ENCODE results near the gene ZRANB3. TPM values are rescaled to one million over a fixed set of nuclear protein-coding genes. Genes with fewer than 3 reads are reported as not detected.

The ZRANB3 gene
- total and polyA plus RNA-seq, 9 donors: 2.6 to 11.4 (median 7.1) TPM

DNA sequence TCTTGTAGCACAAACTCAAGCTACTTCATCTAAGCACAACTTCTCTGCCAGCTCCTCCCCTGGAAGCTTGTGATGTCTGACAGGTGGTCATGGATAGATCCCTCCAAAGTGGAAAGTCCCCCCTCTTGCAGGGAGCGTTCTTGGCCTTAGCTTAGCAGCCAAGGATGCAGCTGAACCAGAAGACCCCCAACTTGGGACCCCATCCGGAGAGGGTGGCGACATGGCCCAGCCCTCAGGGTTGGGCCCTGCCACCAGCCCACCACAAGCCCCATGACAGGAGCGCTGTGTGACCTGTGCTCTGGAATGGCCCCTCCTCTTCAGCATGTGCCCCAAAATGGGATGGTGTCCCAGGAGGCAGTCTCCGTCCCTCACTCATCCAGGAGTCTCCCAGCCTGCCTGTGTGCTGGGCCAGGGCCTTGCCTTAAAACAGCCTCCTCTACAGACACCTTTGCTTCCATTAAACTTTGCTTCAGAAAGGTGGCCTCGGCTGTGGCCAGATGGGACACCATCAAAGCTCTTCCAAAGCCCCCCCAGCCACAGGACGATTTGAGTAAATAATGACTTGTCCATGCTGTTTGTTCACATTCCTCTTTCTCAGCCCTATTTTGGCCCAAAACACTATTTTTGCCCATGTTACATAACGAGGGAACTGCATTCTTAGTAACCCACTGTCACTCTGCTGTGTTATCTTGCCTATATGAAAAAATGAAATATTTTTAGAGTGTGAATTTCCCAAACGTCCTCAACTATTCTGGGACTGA lies 356.8 kb downstream of the ZRANB3 start:
- no peak for DNase-seq
- Histone ChIP-seq H3K36me3 (no peaks in the 10 kb centered on the region), H3K9me3 (no peaks in the 10 kb centered on the region), H3K4me1 (ENCODE audit: insufficient read depth) (no peaks in the 10 kb centered on the region), H3K27me3 (no peaks in the 10 kb centered on the region), H3K27ac (no peak overlapping the region), H3K4me3 (no peak overlapping the region)
- TF ChIP-seq EP300 (IDR thresholded peaks at IDR 0.05) (no peak), POLR2A (IDR thresholded peaks at IDR 0.05) (no peak)
- TF ChIP-seq, protein P1, sequence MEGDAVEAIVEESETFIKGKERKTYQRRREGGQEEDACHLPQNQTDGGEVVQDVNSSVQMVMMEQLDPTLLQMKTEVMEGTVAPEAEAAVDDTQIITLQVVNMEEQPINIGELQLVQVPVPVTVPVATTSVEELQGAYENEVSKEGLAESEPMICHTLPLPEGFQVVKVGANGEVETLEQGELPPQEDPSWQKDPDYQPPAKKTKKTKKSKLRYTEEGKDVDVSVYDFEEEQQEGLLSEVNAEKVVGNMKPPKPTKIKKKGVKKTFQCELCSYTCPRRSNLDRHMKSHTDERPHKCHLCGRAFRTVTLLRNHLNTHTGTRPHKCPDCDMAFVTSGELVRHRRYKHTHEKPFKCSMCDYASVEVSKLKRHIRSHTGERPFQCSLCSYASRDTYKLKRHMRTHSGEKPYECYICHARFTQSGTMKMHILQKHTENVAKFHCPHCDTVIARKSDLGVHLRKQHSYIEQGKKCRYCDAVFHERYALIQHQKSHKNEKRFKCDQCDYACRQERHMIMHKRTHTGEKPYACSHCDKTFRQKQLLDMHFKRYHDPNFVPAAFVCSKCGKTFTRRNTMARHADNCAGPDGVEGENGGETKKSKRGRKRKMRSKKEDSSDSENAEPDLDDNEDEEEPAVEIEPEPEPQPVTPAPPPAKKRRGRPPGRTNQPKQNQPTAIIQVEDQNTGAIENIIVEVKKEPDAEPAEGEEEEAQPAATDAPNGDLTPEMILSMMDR (IDR thresholded peaks at IDR 0.05): no peak
- intact Hi-C loops (cut with DNase I): no loop called here
- 79 to 85% (median 80%) methylated on average over 9 of the region's 9 CpGs for WGBS, 3 donors

DNA sequence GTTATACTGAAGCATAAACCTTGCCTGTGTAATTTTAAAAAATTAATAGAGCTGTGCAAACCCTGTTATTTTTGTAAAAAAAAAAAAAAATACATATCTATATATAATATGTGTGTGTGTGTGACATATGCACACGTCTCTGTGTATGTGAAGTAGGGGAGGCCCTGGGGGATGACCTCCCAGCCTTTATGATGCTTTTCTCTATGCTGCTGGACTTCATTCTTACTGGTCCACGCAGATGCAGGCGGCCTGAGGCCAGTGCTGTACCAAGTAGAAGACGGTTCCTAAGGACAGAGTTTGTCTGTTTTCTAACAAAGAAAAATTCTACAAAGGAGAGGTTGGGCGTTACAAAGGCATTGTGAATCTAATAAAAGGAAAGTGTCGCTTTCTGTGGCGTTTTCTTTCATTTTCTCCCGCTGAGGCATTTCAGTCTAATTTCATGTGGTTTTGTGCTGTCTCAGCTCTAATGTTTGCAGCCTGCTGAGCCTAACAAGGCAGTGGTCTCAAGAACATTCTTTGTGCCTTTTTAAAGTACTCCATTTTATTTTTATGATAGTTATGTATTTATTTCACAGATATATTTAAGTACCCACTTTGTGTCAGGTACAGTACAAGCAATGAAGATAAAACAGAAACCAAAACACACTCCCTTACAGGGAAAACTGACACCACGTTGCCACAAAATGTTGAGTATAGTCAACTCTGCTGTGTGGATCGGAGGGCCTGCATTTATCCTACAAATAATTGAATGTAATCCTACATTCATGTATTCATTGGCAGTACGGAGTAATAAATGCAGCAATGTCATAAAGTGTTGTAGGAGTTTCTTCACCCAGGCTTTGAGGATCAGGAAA lies 360.9 kb downstream of the ZRANB3 start:
- Histone ChIP-seq H3K27ac (no peak overlapping the region), H3K4me3 (no peak overlapping the region), H3K4me1 (ENCODE audit: insufficient read depth) (no peaks in the 10 kb centered on the region), H3K9me3 (no peaks in the 10 kb centered on the region), H3K36me3 (no peaks in the 10 kb centered on the region), H3K27me3 (no peaks in the 10 kb centered on the region)
- TF ChIP-seq POLR2A (IDR thresholded peaks at IDR 0.05) (no peak), EP300 (IDR thresholded peaks at IDR 0.05) (no peak)
- TF ChIP-seq, protein P1 (IDR thresholded peaks at IDR 0.05): no peak
- intact Hi-C loops (cut with DNase I): no loop called here
- no peak for DNase-seq
- 88 to 92% (median 91%) methylated on average over 11 of the region's 11 CpGs for WGBS, 3 donors

DNA sequence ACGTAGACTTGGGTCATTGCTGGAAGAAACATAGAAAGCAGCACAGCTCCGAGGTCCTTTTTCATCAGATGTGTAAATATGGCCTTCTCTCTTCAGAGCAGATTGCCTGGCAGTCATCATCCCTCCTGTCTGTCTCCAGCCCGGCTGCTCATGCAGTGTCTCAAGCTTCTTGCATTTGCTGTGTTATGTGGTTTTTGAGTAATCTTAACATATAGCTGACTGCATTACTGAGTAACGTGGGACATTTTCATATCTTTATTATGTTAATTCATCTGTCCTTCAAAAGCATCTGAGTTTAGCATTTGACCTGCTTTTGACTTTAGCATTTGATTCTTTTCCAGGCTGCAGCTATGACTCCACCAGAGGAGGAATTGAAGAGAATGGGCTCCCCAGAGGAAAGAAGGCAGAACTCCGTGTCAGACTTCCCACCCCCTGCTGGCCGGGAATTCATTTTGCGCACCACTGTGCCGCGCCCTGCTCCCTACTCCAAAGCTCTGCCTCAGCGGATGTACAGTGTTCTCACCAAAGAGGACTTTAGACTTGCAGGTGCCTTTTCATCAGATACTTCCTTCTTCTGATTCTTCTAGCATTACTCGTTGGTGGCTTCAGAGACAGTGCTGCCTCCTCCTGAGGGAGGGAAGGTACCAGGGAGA lies 362.7 kb downstream of the ZRANB3 start:
- H3K27me3 ChIP-seq: no peaks in the 10 kb centered on the region
- WGBS, 3 donors: 89 to 93% (median 89%) methylated on average over 11 of the region's 11 CpGs
- H3K36me3 ChIP-seq: no peaks in the 10 kb centered on the region
- TF ChIP-seq POLR2A (IDR thresholded peaks at IDR 0.05): no peak
- no peak for TF ChIP-seq EP300 (IDR thresholded peaks at IDR 0.05)
- TF ChIP-seq, protein P1 (IDR thresholded peaks at IDR 0.05): no peak
- DNase-seq: no peak
- no peak overlapping the region for H3K27ac ChIP-seq
- no peaks in the 10 kb centered on the region for H3K4me1 ChIP-seq (ENCODE audit: insufficient read depth)
- intact Hi-C loops (cut with DNase I): no loop called here
- H3K4me3 ChIP-seq: no peak overlapping the region
- no peaks in the 10 kb centered on the region for H3K9me3 ChIP-seq

DNA sequence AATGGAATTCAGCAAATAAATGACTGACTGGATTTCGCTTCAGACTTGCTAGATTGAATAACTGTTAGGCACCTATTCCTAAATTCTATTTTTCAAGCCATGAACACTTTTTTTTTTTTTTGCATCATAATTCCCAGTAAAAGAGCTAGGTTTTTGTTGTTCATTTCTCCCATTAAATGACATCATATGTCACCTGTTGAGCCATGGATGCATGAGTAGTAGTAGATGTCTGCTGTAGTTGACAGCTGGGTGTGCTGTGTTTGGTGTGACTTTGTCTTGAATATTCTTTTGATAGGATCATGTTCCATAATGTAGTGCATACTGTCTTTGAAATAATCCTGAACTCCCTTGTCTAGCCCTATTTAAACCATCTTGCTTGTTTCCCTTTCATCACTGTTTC lies 363.7 kb downstream of the ZRANB3 start:
- Histone ChIP-seq H3K4me1 (ENCODE audit: insufficient read depth) (no peaks in the 10 kb centered on the region), H3K27me3 (no peaks in the 10 kb centered on the region), H3K4me3 (no peak overlapping the region), H3K9me3 (no peaks in the 10 kb centered on the region), H3K36me3 (no peaks in the 10 kb centered on the region), H3K27ac (no peak overlapping the region)
- TF ChIP-seq EP300 (IDR thresholded peaks at IDR 0.05) (no peak), POLR2A (IDR thresholded peaks at IDR 0.05) (no peak)
- TF ChIP-seq, protein P1 (IDR thresholded peaks at IDR 0.05): no peak
- no peak for DNase-seq
- intact Hi-C loops (cut with DNase I): no loop called here
- 94 to 98% (median 96%) methylated on average over 1 of the region's 1 CpG for whole genome bisulfite sequencing, 3 donors

Measured in ovary (tissue), 9 donors.